ENCODE measurements around the gene IL23A.

The IL23A gene

DNA sequence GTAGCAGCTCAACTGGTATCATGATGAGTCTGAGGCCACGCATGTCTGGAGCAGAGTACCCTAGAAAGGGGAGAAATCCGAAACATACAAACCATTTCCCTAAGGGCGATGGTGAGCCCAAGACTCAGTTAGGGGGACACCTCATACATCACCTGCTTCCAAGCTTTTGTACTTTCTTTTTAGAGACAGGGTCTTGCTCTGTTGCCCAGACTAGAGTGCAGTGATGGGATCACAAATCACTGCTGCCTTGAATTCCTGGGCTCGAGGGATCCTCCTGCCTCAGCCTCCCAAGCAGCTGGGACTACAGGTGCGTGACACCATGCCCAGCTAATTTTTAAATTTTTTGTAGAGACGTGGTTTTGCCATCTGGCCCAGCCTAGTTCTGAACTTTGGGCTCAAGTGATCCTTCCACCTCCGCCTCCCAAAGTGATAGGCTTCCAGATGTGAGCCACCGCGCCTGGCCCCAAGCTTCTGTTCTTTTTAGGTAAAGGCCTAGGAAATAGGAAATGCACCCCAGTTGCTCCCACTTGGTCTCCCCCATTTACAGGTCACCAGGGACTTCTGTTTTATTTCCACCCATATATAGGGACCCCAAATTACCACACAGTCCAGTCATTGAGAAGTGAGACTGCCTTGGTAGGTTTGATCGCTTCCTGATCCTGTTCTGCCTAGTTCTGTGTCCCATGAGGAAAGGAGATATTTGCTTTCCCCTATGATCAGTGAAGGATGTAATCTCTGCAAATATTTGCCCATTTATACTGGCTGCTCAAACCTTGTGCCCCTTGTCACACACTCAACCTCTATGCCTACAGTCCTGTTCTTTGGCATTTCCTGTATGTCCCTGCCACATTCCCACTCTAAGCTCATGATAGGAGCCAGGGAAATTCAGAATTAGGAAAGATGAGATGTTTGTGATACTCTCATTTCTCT lies 23.7 kb downstream of the IL23A start, which contains the start of gene APOF:
Gene APOF, minus strand, starts transcription at position 728 of the 930 bp plus-strand sequence. Its CDS starts 112 bp downstream, at position 616.
- no peak for DNase-seq

DNA sequence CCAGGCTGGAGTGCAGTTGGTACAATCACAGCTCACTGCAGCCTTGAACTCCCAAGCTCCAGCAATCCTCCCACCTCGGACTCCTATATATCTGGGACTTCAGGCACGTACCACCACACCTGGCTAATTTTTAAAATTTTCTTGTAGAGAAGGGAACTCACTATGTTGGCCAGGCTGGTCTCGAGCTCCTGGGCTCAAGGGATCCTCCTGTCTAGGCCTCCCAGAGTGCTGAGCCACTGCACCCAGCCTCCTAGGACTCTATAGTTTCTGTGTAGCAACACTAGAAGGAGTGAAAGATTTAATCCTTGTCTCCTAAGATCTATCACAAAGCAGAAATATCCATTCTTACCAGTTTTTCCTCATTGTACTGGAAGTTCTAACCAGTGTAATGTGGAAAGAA lies 28.3 kb downstream of the IL23A start:
- DNase-seq, result no peak

DNA sequence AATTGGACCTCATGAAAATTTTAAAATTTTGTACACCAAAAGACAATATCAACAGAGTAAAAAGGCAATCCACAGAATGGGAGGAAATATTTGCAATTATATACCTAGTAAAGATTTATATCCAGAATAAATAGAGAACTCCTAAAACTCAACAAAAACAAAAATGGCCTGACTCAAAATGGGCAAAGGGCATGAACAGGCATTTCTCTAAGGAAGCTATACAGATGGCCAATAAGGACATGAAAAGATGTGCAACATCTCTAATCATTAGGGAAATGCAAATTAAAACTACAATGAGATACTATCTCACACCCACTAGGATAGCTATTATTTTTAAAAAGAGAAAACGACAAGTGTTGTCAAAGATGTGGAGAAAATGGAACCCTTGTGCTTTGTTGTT lies 34.8 kb downstream of the IL23A start:
- no peak for DNase-seq

GRCh38 chr12:56374726-56375597 lies 36.3 kb downstream of the IL23A start:
- no peak for DNase-seq

DNA sequence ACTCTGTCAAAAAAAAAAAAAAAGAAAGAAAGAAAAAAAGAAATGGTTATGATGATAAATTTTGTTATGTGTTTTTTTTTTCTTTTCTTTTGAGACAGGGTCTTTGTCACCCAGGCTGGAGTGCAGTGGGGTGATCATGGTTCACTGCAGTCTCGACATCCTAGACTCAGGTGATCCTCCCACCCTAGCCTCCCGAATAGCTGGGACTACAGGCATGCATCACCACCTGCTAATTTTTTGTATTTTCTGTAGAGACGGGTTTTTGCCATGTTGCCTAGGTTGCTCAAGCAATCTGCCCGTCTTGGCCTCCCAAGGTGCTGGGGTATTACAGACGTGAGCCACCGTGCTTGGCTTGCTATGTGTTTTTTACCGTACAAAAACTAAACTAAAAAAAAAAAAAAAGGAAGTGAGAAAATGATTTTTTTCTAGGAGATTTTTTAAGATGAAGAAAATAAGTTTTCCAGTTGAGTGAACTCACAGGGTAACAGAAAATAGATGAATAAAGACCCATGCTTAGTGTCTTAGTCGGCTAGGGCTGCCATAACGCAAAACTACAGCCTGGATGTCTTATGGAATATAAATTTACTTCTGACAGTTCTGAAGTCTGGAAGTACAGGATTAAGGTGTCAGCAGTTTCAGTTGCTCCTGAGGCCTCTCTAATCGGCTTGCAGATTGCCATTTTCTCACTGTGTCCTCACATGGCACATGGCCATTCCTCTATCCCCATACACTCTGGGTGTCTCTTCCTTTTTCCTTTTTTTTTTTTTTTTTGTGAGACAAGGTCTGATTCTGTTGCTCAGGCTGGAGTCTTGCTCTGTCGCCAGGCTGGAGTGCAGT lies 37.1 kb downstream of the IL23A start:
- DNase-seq, result no peak

DNA sequence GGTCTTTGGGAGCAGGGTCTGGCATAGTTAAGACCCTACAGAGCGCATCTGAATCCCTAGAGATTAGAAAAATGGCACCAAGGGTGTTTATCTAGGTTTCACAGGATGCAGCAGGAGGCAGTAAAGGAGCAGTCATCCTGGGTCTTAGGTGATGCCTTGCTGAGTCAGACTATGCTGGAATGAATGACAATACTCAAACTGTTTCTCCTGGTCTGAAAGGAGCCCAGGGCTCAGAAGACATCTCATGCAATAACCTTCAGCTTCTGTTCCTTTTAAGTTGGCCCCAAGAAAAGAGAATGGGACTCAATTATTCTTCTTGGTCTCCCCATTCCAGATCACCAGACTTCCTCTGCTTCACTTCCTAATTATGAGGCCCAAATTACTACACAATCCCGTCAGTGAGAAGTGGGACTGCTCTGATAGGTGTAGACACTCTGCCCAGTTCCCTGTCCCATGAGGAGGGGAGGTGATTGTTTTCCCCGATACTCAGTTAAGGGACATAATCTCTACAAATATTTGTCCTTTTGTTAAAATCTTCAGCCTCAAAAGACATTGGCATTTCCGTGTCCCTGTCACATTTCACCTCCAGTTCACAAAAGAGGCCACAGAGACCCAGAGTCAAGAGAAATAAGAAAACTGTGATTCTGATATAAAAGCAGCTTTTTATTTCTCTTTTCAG lies 38.8 kb downstream of the IL23A start:
- no peak for DNase-seq

- DNase-seq, result no peak
Observed at GRCh38 chr12:56377989-56378316, 39.3 kb downstream of the IL23A start.

DNA sequence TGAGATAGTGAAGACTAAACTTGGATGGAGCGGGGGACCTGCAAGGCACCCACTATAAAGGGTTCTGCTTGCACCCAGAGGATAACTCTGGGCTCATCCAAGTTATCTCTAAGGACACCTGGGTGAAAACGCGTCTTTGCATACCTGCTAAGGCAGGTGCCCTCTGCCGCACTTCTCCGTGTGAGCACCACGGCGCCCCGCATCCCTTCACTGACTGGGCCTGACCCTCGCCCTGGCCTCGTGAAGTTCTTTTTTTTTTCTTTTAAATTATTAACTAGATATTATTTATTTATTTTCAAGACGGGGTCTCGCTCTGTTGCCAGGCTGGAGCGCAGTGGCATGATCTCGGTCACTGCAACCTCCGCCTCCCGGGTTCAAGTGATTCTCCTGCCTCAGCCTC lies 43.9 kb downstream of the IL23A start:
- no peak for DNase-seq

DNA sequence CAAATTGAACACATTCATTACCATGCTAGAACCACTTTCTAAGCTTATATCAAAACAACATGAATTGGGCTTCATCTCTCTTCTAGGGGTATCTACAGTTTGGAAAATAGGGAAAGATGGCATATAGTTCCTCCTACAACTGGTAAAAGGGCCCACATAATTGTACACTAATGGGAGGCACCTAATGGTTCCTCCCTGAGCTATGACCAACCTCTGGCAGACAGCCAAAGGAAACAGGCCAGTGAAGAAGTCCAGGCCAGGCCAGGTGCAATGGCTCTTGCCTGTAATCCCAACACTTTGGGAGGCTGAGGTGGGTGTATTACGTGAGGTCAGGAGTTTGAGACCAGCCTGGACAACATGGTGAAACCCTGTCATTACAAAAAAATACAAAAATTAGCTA lies 47.2 kb downstream of the IL23A start:
- no peak for DNase-seq

DNA sequence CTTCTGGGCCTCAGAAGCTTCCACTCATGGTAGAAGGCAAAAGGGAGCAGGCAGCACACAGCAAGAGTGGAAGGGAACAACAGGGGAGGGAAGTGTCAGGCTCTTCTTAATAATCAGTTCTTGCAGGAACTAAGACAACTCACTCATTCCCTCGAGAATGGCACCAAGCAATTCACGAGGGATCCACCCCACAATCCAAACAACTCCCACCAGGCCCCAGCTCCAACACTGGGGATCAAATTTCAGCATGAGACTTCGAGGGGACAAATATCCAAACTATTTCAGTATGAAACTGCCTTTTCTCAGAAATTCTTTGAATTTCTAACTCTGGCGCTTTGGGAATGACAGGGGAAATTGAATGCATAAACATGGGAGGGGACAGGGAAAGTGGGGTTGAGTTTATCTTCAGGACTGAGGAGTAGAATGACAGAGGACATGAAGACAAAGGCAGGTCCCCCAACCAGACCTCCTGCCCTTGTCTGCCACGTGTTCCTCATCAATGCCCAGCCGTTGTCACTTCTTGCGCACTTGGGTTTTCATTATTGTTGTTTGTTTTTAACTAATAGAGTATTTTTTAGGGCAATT lies 48.6 kb downstream of the IL23A start:
- no peak for DNase-seq

GRCh38 chr12:56389412-56389811 lies 50.7 kb downstream of the IL23A start:
- no peak for DNase-seq

Measured in activated T-cell treated with anti-CD3 and anti-CD28 coated beads for 4 hours (primary cell).